GM04504 (cell line): Measurements from ENCODE around the gene NFASC.
A peak's percentile ranks its signal among the peaks of the same experiment; 100 is the strongest.

Experiments
- DNase-seq: peaks from one replicate; pipeline ENCODE4 v3.0.0-alpha.2; 2012; ENCODE audit warnings: low read depth

Gene NFASC

GRCh38 chr1:205062895-205063294 lies 192.2 kb downstream of the NFASC start:
- no peak for DNase-seq

GRCh38 chr1:205064301-205064700 lies 193.6 kb downstream of the NFASC start:
- DNase-seq, result no peak

- no peak for DNase-seq
These were observed 194.2 kb downstream of the NFASC start for GRCh38 chr1:205064741-205065316.

GRCh38 chr1:205065666-205066065 lies 195.0 kb downstream of the NFASC start:
- no peak for DNase-seq

- DNase-seq, result no peak
These were observed 195.6 kb downstream of the NFASC start for GRCh38 chr1:205066141-205066818.

- no peak for DNase-seq
These were observed 196.4 kb downstream of the NFASC start for GRCh38 chr1:205067031-205067430.

- DNase-seq, result no peak
These were observed 197.3 kb downstream of the NFASC start for GRCh38 chr1:205068001-205068400.

- peak; percentile 20 for DNase-seq
These were observed 197.9 kb downstream of the NFASC start for GRCh38 chr1:205068457-205069040.

GRCh38 chr1:205069371-205070125 lies 198.9 kb downstream of the NFASC start:
- no peak for DNase-seq

GRCh38 chr1:205071028-205071409 lies 200.4 kb downstream of the NFASC start:
- no peak for DNase-seq

- DNase-seq, result no peak
These were observed 201.1 kb downstream of the NFASC start for GRCh38 chr1:205071801-205072200.

GRCh38 chr1:205072286-205072685 lies 201.6 kb downstream of the NFASC start:
- DNase-seq, result no peak
